IPS DF 6.9 (cell line): Measurements from ENCODE around the gene EDC3.
A peak's percentile ranks its signal among the peaks of the same experiment; 100 is the strongest.

Experiments
- DNase-seq: peaks from one replicate; pipeline ENCODE4 v3.0.0-alpha.2; 2013; ENCODE audit warnings: low read depth, low spot score
- H3K27ac ChIP-seq: one replicate; pipeline ENCODE4 v1.5.1; 2013; ENCODE audit warnings: low read length, control low read depth
- H3K27me3 ChIP-seq: 2 replicates; pipeline ENCODE4 v1.6.1; 2013; ENCODE audit warnings: mild to moderate bottlenecking, low read length; ENCODE audit not compliant: control insufficient read depth, insufficient read depth
- H3K36me3 ChIP-seq: 2 replicates; pipeline ENCODE4 v1.6.1; 2013; ENCODE audit warnings: low read length; ENCODE audit not compliant: control insufficient read depth, insufficient read depth
- H3K4me1 ChIP-seq: 2 replicates; pipeline ENCODE4 v1.6.1; 2013; ENCODE audit warnings: low read length; ENCODE audit not compliant: control insufficient read depth, insufficient read depth
- H3K4me3 ChIP-seq: 2 replicates; pipeline ENCODE4 v1.5.1; 2013; ENCODE audit warnings: mild to moderate bottlenecking, low read length
- H3K9me3 ChIP-seq: 2 replicates; pipeline ENCODE4 v1.6.1; 2013; ENCODE audit warnings: low read length, inconsistent platforms; ENCODE audit not compliant: control insufficient read depth, insufficient read depth
- WGBS: extraction: QIAGEN DNeasy Blood & Tissue Kit; methylation state at CpG from one replicate; pipeline ENCODE4 v1.1.7; 2013; ENCODE audit warnings: mixed read lengths, missing lambda C conversion rate; ENCODE audit not compliant: insufficient read length, insufficient coverage; 5-methylcytosine and 5-hydroxymethylcytosine counted together

The EDC3 gene

GRCh38 chr15:74618841-74619596, 76.8 kb downstream of the EDC3 start:
- H3K27me3 ChIP-seq, result no peaks in the 10 kb centered on the region

GRCh38 chr15:74616996-74617395, 78.8 kb downstream of the EDC3 start:
- no peak overlapping the region for H3K27ac ChIP-seq
- H3K4me1 ChIP-seq, result 0 out of 2 replicates have a peak, but pooled peaks cover 2% of the 10 kb centered on the region
- H3K27me3 ChIP-seq, result no peaks in the 10 kb centered on the region
- no peak overlapping the region for H3K4me3 ChIP-seq
- H3K36me3 ChIP-seq, result peaks cover 22% of the 10 kb centered on the region
- no peak for DNase-seq
- no peaks in the 10 kb centered on the region for H3K9me3 ChIP-seq

More at GRCh38 chr15:74618841-74619596, 76.8 kb downstream of the EDC3 start:
- Histone ChIP-seq H3K9me3 (no peaks in the 10 kb centered on the region), H3K36me3 (peaks cover 39% of the 10 kb centered on the region), H3K4me1 (0 out of 2 replicates have a peak, but pooled peaks cover 2% of the 10 kb centered on the region), H3K27ac (no peak overlapping the region), H3K4me3 (no peak overlapping the region)
- no CpG with 5 or more reads among the region's 15 CpGs for WGBS
- DNase-seq, result no peak

DNA sequence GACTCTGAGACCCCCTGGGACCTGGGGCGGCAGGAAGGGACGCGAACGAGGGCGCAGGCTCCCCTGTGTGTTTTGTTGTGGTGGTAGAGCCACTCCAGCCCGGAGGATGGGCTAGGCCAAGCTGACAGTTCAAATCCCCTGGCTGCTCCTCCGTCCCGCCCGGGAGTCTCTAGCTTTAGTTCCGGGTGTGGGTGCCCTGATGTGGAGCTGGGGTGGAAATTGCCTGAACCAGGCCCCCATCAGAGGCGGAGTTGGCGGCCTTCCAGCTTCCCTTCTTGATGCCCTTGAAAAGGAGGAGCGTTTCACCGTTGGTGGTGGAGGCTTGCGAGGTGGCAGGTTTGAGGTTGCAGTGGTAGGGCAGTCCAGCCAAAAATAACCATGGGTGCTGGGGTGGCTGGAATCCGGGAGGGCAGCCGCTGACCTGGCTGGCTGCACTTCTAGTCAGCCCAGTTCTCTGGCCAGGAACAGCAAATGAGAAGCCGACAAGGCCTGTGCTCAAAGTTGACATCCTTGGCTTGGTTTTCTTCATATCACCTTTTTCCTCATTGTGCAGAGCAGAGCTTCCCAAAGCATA, 79.4 kb downstream of the EDC3 start:
- 0 out of 2 replicates have a peak, but pooled peaks cover 2% of the 10 kb centered on the region for H3K4me1 ChIP-seq
- no peaks in the 10 kb centered on the region for H3K9me3 ChIP-seq
- DNase-seq, result no peak
- peak overlapping the region; percentile 92 for H3K4me3 ChIP-seq
- no CpG with 5 or more reads among the region's 18 CpGs for WGBS
- no peaks in the 10 kb centered on the region for H3K27me3 ChIP-seq
- H3K27ac ChIP-seq, result no peak overlapping the region
- peaks cover 19% of the 10 kb centered on the region for H3K36me3 ChIP-seq

DNA sequence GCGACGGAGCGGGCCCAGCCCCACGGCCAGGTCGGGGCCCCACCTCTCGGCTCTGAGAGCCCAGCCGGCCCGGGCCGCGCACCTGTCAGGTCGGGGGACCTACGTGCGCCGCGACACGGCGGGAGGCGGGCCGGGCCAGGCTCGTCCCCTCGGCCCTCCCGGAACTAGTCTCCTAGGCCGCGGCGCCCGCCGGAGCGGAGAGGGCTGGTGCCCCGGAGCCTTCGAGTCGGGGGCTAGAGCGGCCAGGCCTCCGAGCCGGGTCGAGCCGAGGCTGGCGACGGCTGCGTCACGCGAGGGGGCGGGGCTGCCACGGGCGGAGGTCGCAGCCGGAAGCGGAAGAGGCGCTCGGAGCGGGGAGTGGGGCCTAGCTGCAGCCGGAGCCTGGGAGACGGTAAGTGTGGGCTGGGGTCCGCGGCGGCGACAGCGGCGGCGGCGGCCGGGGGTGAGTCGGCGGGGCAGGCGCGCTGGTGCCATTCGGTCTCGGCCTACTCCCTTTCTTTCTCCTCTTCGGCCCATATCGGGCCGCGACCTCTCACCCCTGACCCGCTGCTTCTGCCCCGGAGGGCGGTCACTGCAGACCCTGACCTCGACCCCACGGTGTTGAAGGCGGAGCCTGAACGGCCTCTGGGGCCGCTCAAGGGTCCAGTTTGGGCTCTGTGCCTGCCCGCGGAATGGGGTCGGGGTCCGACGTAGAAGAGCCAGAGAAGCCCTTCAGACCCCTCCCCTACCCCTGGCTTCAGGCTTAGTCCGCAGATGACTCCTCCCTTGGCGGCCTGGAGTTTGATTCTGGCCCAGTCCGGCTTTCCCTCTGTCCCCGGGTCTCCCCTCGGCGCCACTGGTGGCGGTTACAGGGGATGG, 80.1 kb downstream of the EDC3 start, which contains the start of gene CLK3:
TSS of gene CLK3 (plus strand) at position 329 of the 858 bp plus-strand sequence. CDS start 3,361 bp downstream, outside the sequence.
- H3K27ac ChIP-seq, result no peak within 1 kb of the TSS
- H3K36me3 ChIP-seq, result peaks cover 15% of the 10 kb centered on the region
- H3K9me3 ChIP-seq, result no peaks in the 10 kb centered on the region
- DNase-seq, result peak; percentile 81
- peak within 1 kb of the TSS; percentile 92 for H3K4me3 ChIP-seq
- WGBS, result no CpG with 5 or more reads among the region's 91 CpGs
- H3K4me1 ChIP-seq, result no peaks in the 10 kb centered on the region
- no peaks in the 10 kb centered on the region for H3K27me3 ChIP-seq

GRCh38 chr15:74614744-74615507, 80.9 kb downstream of the EDC3 start:
- H3K4me3 ChIP-seq, result peak overlapping the region; percentile 92
- no CpG with 5 or more reads among the region's 76 CpGs for WGBS
- no peaks in the 10 kb centered on the region for H3K9me3 ChIP-seq
- no peak for DNase-seq
- H3K27me3 ChIP-seq, result no peaks in the 10 kb centered on the region
- peaks cover 6% of the 10 kb centered on the region for H3K36me3 ChIP-seq
- no peaks in the 10 kb centered on the region for H3K4me1 ChIP-seq
- no peak overlapping the region for H3K27ac ChIP-seq

GRCh38 chr15:74613953-74614743, 81.7 kb downstream of the EDC3 start:
- peak overlapping the region; percentile 92; the same call in 1 of the 2 replicates for H3K4me3 ChIP-seq
- no peaks in the 10 kb centered on the region for H3K9me3 ChIP-seq
- H3K27ac ChIP-seq, result no peak overlapping the region
- peaks cover 2% of the 10 kb centered on the region; the same call in 1 of the 2 replicates for H3K36me3 ChIP-seq
- WGBS, result no CpG with 5 or more reads among the region's 38 CpGs
- no peaks in the 10 kb centered on the region for H3K27me3 ChIP-seq
- H3K4me1 ChIP-seq, result no peaks in the 10 kb centered on the region
- DNase-seq, result no peak

GRCh38 chr15:74613089-74613952, 82.5 kb downstream of the EDC3 start:
- Histone ChIP-seq H3K9me3 (no peaks in the 10 kb centered on the region), H3K36me3 (no peaks in the 10 kb centered on the region), H3K27me3 (no peaks in the 10 kb centered on the region), H3K27ac (no peak overlapping the region), H3K4me3 (no peak overlapping the region), H3K4me1 (no peaks in the 10 kb centered on the region)
- no peak for DNase-seq
- no CpG with 5 or more reads among the region's 6 CpGs for WGBS

- H3K27ac ChIP-seq, result no peak overlapping the region
- H3K27me3 ChIP-seq, result no peaks in the 10 kb centered on the region
- WGBS, result no CpG with 5 or more reads among the region's 2 CpGs
- no peak overlapping the region for H3K4me3 ChIP-seq
- H3K4me1 ChIP-seq, result no peaks in the 10 kb centered on the region
- H3K9me3 ChIP-seq, result no peaks in the 10 kb centered on the region
- no peak for DNase-seq
- H3K36me3 ChIP-seq, result no peaks in the 10 kb centered on the region
These were observed 83.1 kb downstream of the EDC3 start for GRCh38 chr15:74612677-74613076.

GRCh38 chr15:74611834-74612233, 84.0 kb downstream of the EDC3 start:
- no peak overlapping the region for H3K4me3 ChIP-seq
- WGBS, result no CpG with 5 or more reads among the region's 6 CpGs
- no peaks in the 10 kb centered on the region for H3K9me3 ChIP-seq
- H3K27me3 ChIP-seq, result no peaks in the 10 kb centered on the region
- no peaks in the 10 kb centered on the region for H3K36me3 ChIP-seq
- H3K27ac ChIP-seq, result no peak overlapping the region
- H3K4me1 ChIP-seq, result no peaks in the 10 kb centered on the region
- DNase-seq, result no peak
